H9 (cell line): ENCODE measurements around the gene IFRD2. TPM values are rescaled to one million over a fixed set of nuclear protein-coding genes. Genes with fewer than 3 reads are reported as not detected.
A peak's percentile ranks its signal among the peaks of the same experiment; 100 is the strongest.
"Not testable (repeated sequence)": the region's sequence is repeated elsewhere in the genome, so short reads cannot be mapped to it uniquely, and the experiment has no call there.

Experiments
- DNase-seq: peaks from one replicate; pipeline ENCODE4 v3.0.0-alpha.2; 2017
- H2AFZ ChIP-seq: one replicate; pipeline ENCODE4 v1.6.1; 2013; ENCODE audit warnings: mild to moderate bottlenecking, low read length, control low read depth, moderate library complexity
- H2AK5ac ChIP-seq: 2 replicates; pipeline ENCODE4 v1.6.1; 2013; ENCODE audit warnings: low read length, control low read depth, mixed read lengths; ENCODE audit not compliant: insufficient read length
- H2BK120ac ChIP-seq: one replicate; pipeline ENCODE4 v1.6.1; 2013; ENCODE audit warnings: low read depth, mild to moderate bottlenecking, low read length, control low read depth, inconsistent platforms; ENCODE audit not compliant: poor library complexity, severe bottlenecking
- H2BK12ac ChIP-seq: 2 replicates; pipeline ENCODE4 v1.6.1; 2013; ENCODE audit warnings: low read length, control low read depth, mixed read lengths, low read depth; ENCODE audit not compliant: insufficient read length
- H2BK15ac ChIP-seq: 2 replicates; pipeline ENCODE4 v1.6.1; 2013; ENCODE audit warnings: low read depth, low read length, control low read depth
- H2BK20ac ChIP-seq: one replicate; pipeline ENCODE4 v1.6.1; 2013; ENCODE audit warnings: low read depth, mild to moderate bottlenecking, low read length, control low read depth, inconsistent platforms; ENCODE audit not compliant: poor library complexity, severe bottlenecking
- H2BK5ac ChIP-seq: 2 replicates; pipeline ENCODE4 v1.6.1; 2013; ENCODE audit warnings: low read length, control low read depth, mixed read lengths; ENCODE audit not compliant: insufficient read length
- H3K14ac ChIP-seq: 2 replicates; pipeline ENCODE4 v1.6.1; 2013; ENCODE audit warnings: low read length, control low read depth; ENCODE audit not compliant: insufficient read depth
- H3K18ac ChIP-seq: 2 replicates; pipeline ENCODE4 v1.6.1; 2013; ENCODE audit warnings: low read depth, mild to moderate bottlenecking, mixed read lengths, low read length, control low read depth; ENCODE audit not compliant: insufficient read length
- H3K23ac ChIP-seq: 2 replicates; pipeline ENCODE4 v1.6.1; 2013; ENCODE audit warnings: low read length, control low read depth, mixed read lengths, low read depth; ENCODE audit not compliant: insufficient read length
- H3K23me2 ChIP-seq: 2 replicates; pipeline ENCODE4 v1.6.1; 2013; ENCODE audit warnings: low read depth, mild to moderate bottlenecking, mixed read lengths, low read length, control low read depth; ENCODE audit not compliant: insufficient read length, poor library complexity, severe bottlenecking
- H3K27ac ChIP-seq: 2 replicates; pipeline ENCODE4 v1.5.1; 2013; ENCODE audit warnings: low read length, control low read depth, mixed read lengths, low read depth; ENCODE audit not compliant: insufficient read length
- H3K27me3 ChIP-seq: 2 replicates; pipeline ENCODE4 v1.6.1; 2013; ENCODE audit warnings: low read length, control low read depth, inconsistent platforms; ENCODE audit not compliant: insufficient read depth
- H3K4ac ChIP-seq: 2 replicates; pipeline ENCODE4 v1.6.1; 2013; ENCODE audit warnings: low read depth, mild to moderate bottlenecking, control low read depth, inconsistent platforms, low read length, moderate library complexity
- H3K4me1 ChIP-seq: 2 replicates; pipeline ENCODE4 v1.6.1; 2013; ENCODE audit warnings: low read length, control low read depth, inconsistent platforms; ENCODE audit not compliant: insufficient read depth
- H3K4me2 ChIP-seq: 2 replicates; pipeline ENCODE4 v1.6.1; 2013; ENCODE audit warnings: low read length, control low read depth, mixed read lengths; ENCODE audit not compliant: insufficient read length, insufficient read depth
- H3K56ac ChIP-seq: 2 replicates; pipeline ENCODE4 v1.6.1; 2013; ENCODE audit warnings: low read depth, mild to moderate bottlenecking, mixed read lengths, low read length, control low read depth; ENCODE audit not compliant: insufficient read length
- H3K79me1 ChIP-seq: 2 replicates; pipeline ENCODE4 v1.6.1; 2013; ENCODE audit warnings: low read depth, mild to moderate bottlenecking, moderate library complexity, low read length, control low read depth, inconsistent platforms; ENCODE audit not compliant: insufficient read depth, poor library complexity, severe bottlenecking
- H3K79me2 ChIP-seq: 2 replicates; pipeline ENCODE4 v1.6.1; 2013; ENCODE audit warnings: low read length, control low read depth, inconsistent platforms; ENCODE audit not compliant: insufficient read depth
- H3K9ac ChIP-seq: 2 replicates; pipeline ENCODE4 v1.6.1; 2013; ENCODE audit warnings: low read length, control low read depth, mixed read lengths; ENCODE audit not compliant: insufficient read length; ENCODE audit errors: extremely low read depth
- H3K9me3 ChIP-seq: one replicate; pipeline ENCODE4 v1.6.1; 2013; ENCODE audit warnings: low read depth, low read length, inconsistent platforms; ENCODE audit not compliant: control insufficient read depth
- H3T11ph ChIP-seq: one replicate; pipeline ENCODE4 v1.6.1; 2013; ENCODE audit warnings: mild to moderate bottlenecking, low read length, control low read depth, inconsistent platforms
- H4K20me1 ChIP-seq: one replicate; pipeline ENCODE4 v1.6.1; 2013; ENCODE audit not compliant: control insufficient read depth, insufficient read length, insufficient read depth
- H4K5ac ChIP-seq: 2 replicates; pipeline ENCODE4 v1.6.1; 2013; ENCODE audit warnings: low read depth, mild to moderate bottlenecking, mixed read lengths, low read length, control low read depth; ENCODE audit not compliant: insufficient read length
- H4K8ac ChIP-seq: replicated peaks from 2 replicates; pipeline ENCODE4 v1.6.1; 2013; ENCODE audit warnings: low read length, control low read depth, mixed read lengths, low read depth; ENCODE audit not compliant: insufficient read length
- H4K91ac ChIP-seq: 2 replicates; pipeline ENCODE4 v1.6.1; 2013; ENCODE audit warnings: low read depth, mild to moderate bottlenecking, moderate library complexity, mixed read lengths, low read length, control low read depth; ENCODE audit not compliant: insufficient read length
- H3K27ac Mint-ChIP-seq, 3 experiments: 2 replicates in 2 of 3; 3 replicates in 1 of 3; pipeline ENCODE4 v1.8.0; 2020 to 2021; ENCODE audit warnings: mixed read lengths in 3 of 3, mild to moderate bottlenecking in 1 of 3, moderate library complexity in 1 of 3
- H3K27me3 Mint-ChIP-seq: 2 replicates; pipeline ENCODE4 v1.8.0; 2021; ENCODE audit warnings: low read depth, mild to moderate bottlenecking, moderate library complexity, mixed read lengths
- H3K36me3 Mint-ChIP-seq, 3 experiments: 2 replicates in 2 of 3; 3 replicates in 1 of 3; pipeline ENCODE4 v1.8.0; 2020 to 2021; ENCODE audit warnings: low read depth in 3 of 3, mixed read lengths in 3 of 3; ENCODE audit not compliant: insufficient read depth in 1 of 3
- H3K4me1 Mint-ChIP-seq, 2 experiments: 2 replicates each; pipeline ENCODE4 v1.8.0; 2020; ENCODE audit warnings: mixed read lengths in 2 of 2
- H3K4me3 Mint-ChIP-seq, 2 experiments: 2 replicates in 1 of 2; 3 replicates in 1 of 2; pipeline ENCODE4 v1.8.0; 2020 to 2021; ENCODE audit warnings: mild to moderate bottlenecking in 2 of 2, mixed read lengths in 2 of 2, moderate library complexity in 1 of 2
- H3K9me3 Mint-ChIP-seq, 2 experiments: 2 replicates in 1 of 2; 3 replicates in 1 of 2; pipeline ENCODE4 v1.8.0; 2020; ENCODE audit warnings: mild to moderate bottlenecking in 2 of 2, mixed read lengths in 2 of 2, moderate library complexity in 1 of 2
- CTCF ChIP-seq: fragments of 200-600 bp; sonication (generic); conservative IDR thresholded peaks from 3 replicates; pipeline ENCODE4 v1.8.0; 2021; ENCODE audit warnings: antibody characterized with exemption, mild to moderate bottlenecking
- WGBS: extraction: QIAGEN DNeasy Blood & Tissue Kit; methylation state at CpG from one replicate; pipeline ENCODE4 v1.1.7; 2013; ENCODE audit warnings: missing lambda C conversion rate, low lambda C conversion rate, mixed read lengths; ENCODE audit not compliant: insufficient read length; ENCODE audit errors: extremely low coverage; 5-methylcytosine and 5-hydroxymethylcytosine counted together
- total RNA-seq: library from RNA; stranded (reverse); gene quantifications from 2 replicates; pipeline ENCODE4 v1.2.1, GENCODE V29; 2021

Gene IFRD2
- total RNA-seq, 1 experiment from 2014 or later: 109 TPM

GRCh38 chr3:50286322-50287227 is 5.7 kb downstream of the IFRD2 start:
- H3K9ac ChIP-seq: no peak overlapping the region
- H3K23ac ChIP-seq: no peak overlapping the region
- no peak overlapping the region for H2BK12ac ChIP-seq
- H3K23me2 ChIP-seq: peaks cover 3% of the 10 kb centered on the region
- H3K4me1 Mint-ChIP-seq: peaks cover 5% of the 10 kb centered on the region in 2 experiments
- no peak overlapping the region for H4K5ac ChIP-seq
- DNase-seq: peak; percentile 26
- no CpG with 5 or more reads among the region's 28 CpGs for WGBS
- H3K27ac ChIP-seq: no peak overlapping the region
- no peak overlapping the region for H4K8ac ChIP-seq
- H2BK15ac ChIP-seq: no peak overlapping the region
- no peak overlapping the region for H3K14ac ChIP-seq
- H2BK120ac ChIP-seq: no peak overlapping the region
- no peak overlapping the region for H3K4me3 Mint-ChIP-seq
- no peak overlapping the region for H3K4ac ChIP-seq
- H2BK20ac ChIP-seq: no peak overlapping the region
- H3K4me2 ChIP-seq: no peak overlapping the region
- H3K56ac ChIP-seq: no peak overlapping the region
- H3K9me3 Mint-ChIP-seq: no peaks in the 10 kb centered on the region
- H3K36me3 Mint-ChIP-seq: peaks cover 26 to 44% (median 39%) of the 10 kb centered on the region in 3 experiments; a peak in 6 of 7 replicates
- no peak overlapping the region for H2BK5ac ChIP-seq
- H3K27me3 ChIP-seq: no peaks in the 10 kb centered on the region
- peaks cover 4% of the 10 kb centered on the region; the same call in 1 of the 2 replicates for H3K27me3 Mint-ChIP-seq
- H3K18ac ChIP-seq: no peak overlapping the region
- no peak overlapping the region; a peak in 1 of 7 replicates for H3K27ac Mint-ChIP-seq
- H2AFZ ChIP-seq: no peak overlapping the region
- H2AK5ac ChIP-seq: no peak overlapping the region
- H3K9me3 ChIP-seq: no peaks in the 10 kb centered on the region
- no peak overlapping the region for H3T11ph ChIP-seq
- no peaks in the 10 kb centered on the region for H3K4me1 ChIP-seq
- no peaks in the 10 kb centered on the region for H4K20me1 ChIP-seq
- TF ChIP-seq CTCF: no peak
- peaks cover under 1% of the 10 kb centered on the region; the same call in 1 of the 2 replicates for H3K79me2 ChIP-seq
- H3K79me1 ChIP-seq: no peaks in the 10 kb centered on the region
- H4K91ac ChIP-seq: no peak overlapping the region

- not testable (repeated sequence) for H4K8ac ChIP-seq, H3K79me1 ChIP-seq, H2BK15ac ChIP-seq, H3K18ac ChIP-seq, H3K4me1 ChIP-seq, H3K9me3 Mint-ChIP-seq, H3K79me2 ChIP-seq, H3K9ac ChIP-seq, H3K27ac Mint-ChIP-seq, H3K4ac ChIP-seq, H2BK20ac ChIP-seq, H3T11ph ChIP-seq, H3K27me3 Mint-ChIP-seq, H4K91ac ChIP-seq, H3K23me2 ChIP-seq, H2BK12ac ChIP-seq, H3K4me2 ChIP-seq, H3K4me1 Mint-ChIP-seq, H2BK5ac ChIP-seq, H3K14ac ChIP-seq, DNase-seq, H3K9me3 ChIP-seq, H2BK120ac ChIP-seq, H3K56ac ChIP-seq, H4K20me1 ChIP-seq, H2AK5ac ChIP-seq, H3K4me3 Mint-ChIP-seq, H4K5ac ChIP-seq, H2AFZ ChIP-seq, H3K23ac ChIP-seq, H3K27me3 ChIP-seq, H3K27ac ChIP-seq
- WGBS: no CpG with 5 or more reads among the region's 6 CpGs
- peaks cover 13 to 25% (median 20%) of the 10 kb centered on the region in 3 experiments; a peak in 6 of 7 replicates for H3K36me3 Mint-ChIP-seq
These were observed 8.1 kb downstream of the IFRD2 start for GRCh38 chr3:50284121-50284520.
